ENCODE measurements around the gene PPIP5K1. TPM values are rescaled to one million over a fixed set of nuclear protein-coding genes. Genes with fewer than 3 reads are reported as not detected.
"Not testable (repeated sequence)": the region's sequence is repeated elsewhere in the genome, so short reads cannot be mapped to it uniquely, and the experiment has no call there.

Gene PPIP5K1
- total and polyA plus RNA-seq, 9 of the 15 experiments (the other 6 are each of a cell fraction or from before 2014, with no cell fraction given): 2.5 to 74.6 (median 35.1) TPM

DNA sequence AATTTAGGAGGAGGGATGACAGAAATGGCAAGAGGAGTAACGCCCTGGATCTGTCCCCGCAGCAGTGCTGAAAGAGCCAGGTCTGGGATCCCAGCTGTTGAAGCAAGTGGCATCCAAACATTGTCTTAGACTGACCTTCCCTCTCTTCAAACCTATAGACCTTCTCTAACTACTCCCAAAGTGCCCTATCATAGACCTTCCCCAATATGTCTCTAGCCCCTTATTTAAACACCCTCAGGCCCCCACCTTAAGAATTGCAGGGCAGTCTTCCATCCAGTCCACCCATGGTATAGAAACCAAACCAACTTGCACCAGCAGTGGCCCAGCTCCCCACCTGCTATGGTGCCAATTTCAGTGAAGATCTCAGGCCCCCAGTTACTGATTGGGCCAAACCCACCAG lies 10.2 kb upstream of the PPIP5K1 start:
- H3K27me3 ChIP-seq (ENCODE audit: control insufficient read depth in 2 of 2, insufficient read depth in 2 of 2, low read length in 2 of 2); H3K4me1 ChIP-seq (replicated peaks in 1 of 2; ENCODE audit: control insufficient read depth in 2 of 2, insufficient read depth in 2 of 2, low read length in 2 of 2); H3K9ac ChIP-seq (ENCODE audit: insufficient read depth in 1 of 2, low read depth in 2 of 2, low read length in 2 of 2); H2AFZ ChIP-seq (ENCODE audit: low read depth, low read length); intact Hi-C loops (cut with micrococcal nuclease); H3K9me3 ChIP-seq (replicated peaks; ENCODE audit: control insufficient read depth, insufficient read depth, low read depth, low read length); H4K20me1 ChIP-seq (replicated peaks; ENCODE audit: control insufficient read depth, insufficient read depth, low read length); H3K79me2 ChIP-seq (ENCODE audit: control insufficient read depth, insufficient read depth, low read length); H3K4me2 ChIP-seq (ENCODE audit: insufficient read depth, low read length); H3K27ac ChIP-seq (ENCODE audit: extremely low read depth, low read depth, low read length); DNase-seq (ENCODE audit: extremely low read depth in 1 of 4, low spot score in 3 of 4); CTCF ChIA-PET (ENCODE audit: low intra/inter-chr PET ratio); POLR2A ChIA-PET; H3K9me1 ChIP-seq (ENCODE audit: control insufficient read depth, insufficient read depth, low read length); BruUV-seq (replicated peaks); H3K36me3 ChIP-seq (ENCODE audit: control insufficient read depth, insufficient read depth, low read length); H3K4me3 ChIP-seq: not testable (repeated sequence)
- in situ Hi-C loops (cut with MboI): loop anchor here (5.0 kb wide), 1 partner anchor 102 kb away; no protein-coding TSS in a partner anchor
- no CpG with 5 or more reads among the region's 2 CpGs for WGBS (ENCODE audit: insufficient coverage, low coverage, missing lambda C conversion rate)
- FAIRE-seq (peak; percentile 70), ATAC-seq (peak; percentile 43; the same call in 1 of the 3 replicates)
- TF ChIP-seq, protein P1, sequence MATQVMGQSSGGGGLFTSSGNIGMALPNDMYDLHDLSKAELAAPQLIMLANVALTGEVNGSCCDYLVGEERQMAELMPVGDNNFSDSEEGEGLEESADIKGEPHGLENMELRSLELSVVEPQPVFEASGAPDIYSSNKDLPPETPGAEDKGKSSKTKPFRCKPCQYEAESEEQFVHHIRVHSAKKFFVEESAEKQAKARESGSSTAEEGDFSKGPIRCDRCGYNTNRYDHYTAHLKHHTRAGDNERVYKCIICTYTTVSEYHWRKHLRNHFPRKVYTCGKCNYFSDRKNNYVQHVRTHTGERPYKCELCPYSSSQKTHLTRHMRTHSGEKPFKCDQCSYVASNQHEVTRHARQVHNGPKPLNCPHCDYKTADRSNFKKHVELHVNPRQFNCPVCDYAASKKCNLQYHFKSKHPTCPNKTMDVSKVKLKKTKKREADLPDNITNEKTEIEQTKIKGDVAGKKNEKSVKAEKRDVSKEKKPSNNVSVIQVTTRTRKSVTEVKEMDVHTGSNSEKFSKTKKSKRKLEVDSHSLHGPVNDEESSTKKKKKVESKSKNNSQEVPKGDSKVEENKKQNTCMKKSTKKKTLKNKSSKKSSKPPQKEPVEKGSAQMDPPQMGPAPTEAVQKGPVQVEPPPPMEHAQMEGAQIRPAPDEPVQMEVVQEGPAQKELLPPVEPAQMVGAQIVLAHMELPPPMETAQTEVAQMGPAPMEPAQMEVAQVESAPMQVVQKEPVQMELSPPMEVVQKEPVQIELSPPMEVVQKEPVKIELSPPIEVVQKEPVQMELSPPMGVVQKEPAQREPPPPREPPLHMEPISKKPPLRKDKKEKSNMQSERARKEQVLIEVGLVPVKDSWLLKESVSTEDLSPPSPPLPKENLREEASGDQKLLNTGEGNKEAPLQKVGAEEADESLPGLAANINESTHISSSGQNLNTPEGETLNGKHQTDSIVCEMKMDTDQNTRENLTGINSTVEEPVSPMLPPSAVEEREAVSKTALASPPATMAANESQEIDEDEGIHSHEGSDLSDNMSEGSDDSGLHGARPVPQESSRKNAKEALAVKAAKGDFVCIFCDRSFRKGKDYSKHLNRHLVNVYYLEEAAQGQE (IDR thresholded peaks at IDR 0.05; ENCODE audit: borderline replicate concordance): peak; percentile 58
- TF ChIP-seq, protein P1 (CRISPR knock-in tag; IDR thresholded peaks at IDR 0.05; ENCODE audit: low read depth): not testable (repeated sequence)
- TF ChIP-seq MIER1 (IDR thresholded peaks at IDR 0.05; ENCODE audit: low read depth) (0 out of 2 replicates have a peak, but pooled peaks have one; percentile 36), EHMT2 (IDR thresholded peaks at IDR 0.05) (0 out of 2 replicates have a peak, but pooled peaks have one; percentile 65)

DNA sequence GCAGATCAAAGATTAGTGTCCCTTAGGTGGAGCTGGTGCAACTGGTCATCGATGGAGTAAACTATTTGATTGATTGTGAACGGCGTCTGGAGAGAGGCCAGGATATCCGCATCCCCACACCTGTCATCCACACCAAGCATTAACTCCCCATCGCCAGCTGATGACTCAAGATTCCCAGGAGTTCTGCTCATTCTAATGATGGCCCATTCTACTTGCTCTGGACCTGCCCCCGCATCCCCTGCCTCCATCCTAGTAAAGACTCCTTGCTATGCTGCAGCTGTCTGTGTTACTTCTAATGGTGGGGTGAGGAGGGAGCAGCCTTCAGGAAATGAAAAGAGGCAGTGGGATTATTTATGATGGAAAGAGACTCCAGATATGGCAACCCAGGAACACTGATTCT lies 9.1 kb upstream of the PPIP5K1 start:
- H3K9me1 ChIP-seq (ENCODE audit: control insufficient read depth, insufficient read depth, low read length); H3K27ac ChIP-seq (ENCODE audit: extremely low read depth, low read depth, low read length); H3K79me2 ChIP-seq (ENCODE audit: control insufficient read depth, insufficient read depth, low read length); H2AFZ ChIP-seq (ENCODE audit: low read depth, low read length); DNase-seq (ENCODE audit: extremely low read depth in 1 of 4, low spot score in 3 of 4); H3K4me2 ChIP-seq (ENCODE audit: insufficient read depth, low read length); FAIRE-seq; CTCF ChIA-PET (ENCODE audit: low intra/inter-chr PET ratio); H3K36me3 ChIP-seq (ENCODE audit: control insufficient read depth, insufficient read depth, low read length); BruUV-seq (replicated peaks); intact Hi-C loops (cut with micrococcal nuclease); H3K4me3 ChIP-seq; H3K27me3 ChIP-seq (ENCODE audit: control insufficient read depth in 2 of 2, insufficient read depth in 2 of 2, low read length in 2 of 2); H3K9me3 ChIP-seq (replicated peaks; ENCODE audit: control insufficient read depth, insufficient read depth, low read depth, low read length); H3K4me1 ChIP-seq (replicated peaks in 1 of 2; ENCODE audit: control insufficient read depth in 2 of 2, insufficient read depth in 2 of 2, low read length in 2 of 2); ATAC-seq; H3K9ac ChIP-seq (ENCODE audit: insufficient read depth in 1 of 2, low read depth in 2 of 2, low read length in 2 of 2); H4K20me1 ChIP-seq (replicated peaks; ENCODE audit: control insufficient read depth, insufficient read depth, low read length): not testable (repeated sequence)
- POLR2A ChIA-PET: interaction anchor here (0.6 kb wide), 1 partner anchor 641 kb away, joined by 3 read pairs; no protein-coding TSS in a partner anchor
- 21% methylated on average over 2 of the region's 6 CpGs for WGBS (ENCODE audit: insufficient coverage, low coverage, missing lambda C conversion rate)
- in situ Hi-C loops (cut with MboI): loop anchor here (25.0 kb wide), 1 partner anchor 162 kb away; no protein-coding TSS in a partner anchor

Measured in K562 (cell line).